GM18505 (cell line): ENCODE data around the gene RPUSD1.

ENCODE experiments used
- ATAC-seq: cut with Tn5 transposase; IDR thresholded peaks from one replicate; pipeline ENCODE4 v1.9.1; 2021; ENCODE audit not compliant: unreplicated experiment
- POLR2A ChIP-seq: IDR thresholded peaks from 4 replicates; pipeline ENCODE4 v1.6.1; 2011; ENCODE audit warnings: borderline replicate concordance; ENCODE audit not compliant: insufficient read depth, insufficient read length; ENCODE audit errors: extremely low read depth

Gene RPUSD1

GRCh38 chr16:740764-741505 is 47.2 kb downstream of the RPUSD1 start, which contains the start of gene CIAO3:
CIAO3 (minus strand) TSS chr16:740997; CDS start chr16:740985, 12 bp downstream.
- TF ChIP-seq POLR2A: peak; percentile 73
- peak; percentile 77 for ATAC-seq

- TF ChIP-seq POLR2A: no peak
- ATAC-seq: peak; percentile 19
Measured at GRCh38 chr16:740459-740763, 47.8 kb downstream of the RPUSD1 start.

GRCh38 chr16:739560-740458 is 48.4 kb downstream of the RPUSD1 start:
- no peak for ATAC-seq

GRCh38 chr16:736936-737481 is 51.2 kb downstream of the RPUSD1 start:
- TF ChIP-seq POLR2A: no peak
- no peak for ATAC-seq

More at GRCh38 chr16:739560-740458, 48.4 kb downstream of the RPUSD1 start:
- no peak for TF ChIP-seq POLR2A

GRCh38 chr16:735982-736453 is 52.2 kb downstream of the RPUSD1 start:
- no peak for ATAC-seq
- TF ChIP-seq POLR2A: no peak

GRCh38 chr16:734981-735881 is 53.0 kb downstream of the RPUSD1 start:
- TF ChIP-seq POLR2A: no peak
- ATAC-seq: no peak
